HepG2 (cell line): ENCODE measurements around the gene ANTKMT. TPM values are rescaled to one million over a fixed set of nuclear protein-coding genes. Genes with fewer than 3 reads are reported as not detected.

ENCODE experiments used
- FOXP1 ChIP-seq, 2 experiments: fragments of 450-650 bp in 1 of 2; IDR thresholded peaks; 2 replicates each; pipeline ENCODE4 v1.6.1; 2017 to 2018; ENCODE audit warnings: antibody characterized with exemption in 1 of 2
- HCFC1 ChIP-seq: fragments of 150-350 bp; IDR thresholded peaks from 2 replicates; pipeline ENCODE4 v1.6.1; 2014; ENCODE audit warnings: low read depth, low read length
- HOXA7 ChIP-seq: sonication (generic); formaldehyde crosslinking; IDR thresholded peaks from 2 replicates; pipeline ENCODE4 v1.8.1; 2022; ENCODE audit warnings: mild to moderate bottlenecking, missing genetic modification reagents, moderate library complexity
- KDM5A ChIP-seq: fragments of 200-600 bp; sonication (generic); IDR thresholded peaks from 2 replicates; pipeline ENCODE4 v1.7.0; 2018; ENCODE audit warnings: antibody characterized with exemption, mild to moderate bottlenecking, low read length, borderline replicate concordance
- NFE2L1 ChIP-seq: sonication (generic); formaldehyde crosslinking; IDR thresholded peaks from 2 replicates; pipeline ENCODE4 v1.4.0; 2020; ENCODE audit warnings: missing genetic modification reagents, mild to moderate bottlenecking, borderline replicate concordance
- POLR2AphosphoS5 ChIP-seq: IDR thresholded peaks from 2 replicates; pipeline ENCODE4 v1.6.1; 2012; ENCODE audit warnings: low read depth, low read length
- THYN1 ChIP-seq: sonication (generic); formaldehyde crosslinking; IDR thresholded peaks from 2 replicates; pipeline ENCODE4 v1.8.1; 2023; ENCODE audit warnings: low read depth, mild to moderate bottlenecking, moderate library complexity, missing genetic modification reagents, borderline replicate concordance
- ZNF121 ChIP-seq: sonication (generic); formaldehyde crosslinking; IDR thresholded peaks from 2 replicates; pipeline ENCODE4 v1.5.0; 2020; ENCODE audit warnings: mild to moderate bottlenecking, missing genetic modification reagents
- polyA plus RNA-seq, 8 experiments: library from polyadenylated mRNA; depleted of rRNA in 3 of 8; stranded (reverse) in 7 of 8; unstranded in 1 of 8; fragments of >200 nt; fragmentation: Illumina TruSeq in 4 of 8; extraction: Trizol in 4 of 8; gene quantifications; 2 replicates each; pipeline versions ENCODE4 v1.2.1 to v1.2.3, GENCODE V29; 2011 to 2016; ENCODE audit warnings: low read depth in 4 of 8, missing spikeins in 1 of 8, mixed read lengths in 1 of 8; ENCODE audit not compliant: insufficient read depth in 1 of 8
- total RNA-seq, 5 experiments: library from RNA; depleted of rRNA; stranded (reverse); fragments of >200 nt; fragmentation: Illumina TruSeq; extraction: Trizol; gene quantifications; 2 replicates each; pipeline ENCODE4 v1.2.3, GENCODE V29; 2016; ENCODE audit warnings: low read depth in 1 of 5
- TF ChIP-seq, protein P1 (sequence below): sonication (generic); formaldehyde crosslinking; IDR thresholded peaks from 2 replicates; pipeline ENCODE4 v1.5.0; 2020; ENCODE audit warnings: mild to moderate bottlenecking, missing genetic modification reagents
- TF ChIP-seq, protein P2 (sequence below): sonication (generic); formaldehyde crosslinking; IDR thresholded peaks from 2 replicates; pipeline ENCODE4 v1.8.0; 2022; ENCODE audit warnings: missing genetic modification reagents, mild to moderate bottlenecking, borderline replicate concordance
- TF ChIP-seq, protein P3 (sequence below): sonication (generic); formaldehyde crosslinking; IDR thresholded peaks from 2 replicates; pipeline ENCODE4 v1.5.0; 2020; ENCODE audit warnings: mild to moderate bottlenecking, missing genetic modification reagents

ANTKMT gene
- total and polyA plus RNA-seq, 2 of the 13 experiments (the other 11 are each of a cell fraction or from before 2014, with no cell fraction given): 7.5 to 47.8 TPM

DNA sequence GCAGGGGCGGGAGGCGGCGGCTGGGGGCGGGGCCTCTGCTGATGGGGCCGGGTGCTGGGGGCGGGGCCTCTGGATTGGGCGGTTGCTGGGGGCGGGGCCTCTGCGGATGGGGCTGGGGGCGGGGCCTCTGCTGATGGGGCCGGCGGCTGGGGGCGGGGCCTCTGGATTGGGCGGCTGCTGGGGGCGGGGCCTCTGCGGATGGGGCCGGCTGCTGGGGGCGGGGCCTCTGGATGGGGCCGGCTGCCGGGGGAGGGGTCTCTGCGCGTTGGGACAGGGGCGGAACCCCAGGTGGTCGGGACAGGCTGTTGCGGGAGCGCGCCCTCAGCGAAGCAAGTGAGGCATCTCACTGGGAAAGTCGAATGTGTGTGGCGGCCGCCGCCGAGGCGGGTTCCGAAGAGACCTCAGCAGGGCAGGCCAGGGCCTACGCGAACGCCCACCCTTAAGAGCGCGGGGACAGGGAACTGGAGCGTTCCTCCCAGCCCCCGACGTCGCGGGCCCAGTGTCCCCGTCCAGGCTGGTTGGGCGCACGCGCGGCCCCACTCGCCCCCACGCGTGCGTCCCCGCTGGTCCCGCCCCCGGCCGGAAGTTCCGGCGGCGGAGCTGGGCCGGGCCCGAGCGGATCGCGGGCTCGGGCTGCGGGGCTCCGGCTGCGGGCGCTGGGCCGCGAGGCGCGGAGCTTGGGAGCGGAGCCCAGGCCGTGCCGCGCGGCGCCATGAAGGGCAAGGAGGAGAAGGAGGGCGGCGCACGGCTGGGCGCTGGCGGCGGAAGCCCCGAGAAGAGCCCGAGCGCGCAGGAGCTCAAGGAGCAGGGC lies 40.9 kb upstream of the ANTKMT start, which contains the start of gene STUB1 (continued):
- TF ChIP-seq, protein P1, sequence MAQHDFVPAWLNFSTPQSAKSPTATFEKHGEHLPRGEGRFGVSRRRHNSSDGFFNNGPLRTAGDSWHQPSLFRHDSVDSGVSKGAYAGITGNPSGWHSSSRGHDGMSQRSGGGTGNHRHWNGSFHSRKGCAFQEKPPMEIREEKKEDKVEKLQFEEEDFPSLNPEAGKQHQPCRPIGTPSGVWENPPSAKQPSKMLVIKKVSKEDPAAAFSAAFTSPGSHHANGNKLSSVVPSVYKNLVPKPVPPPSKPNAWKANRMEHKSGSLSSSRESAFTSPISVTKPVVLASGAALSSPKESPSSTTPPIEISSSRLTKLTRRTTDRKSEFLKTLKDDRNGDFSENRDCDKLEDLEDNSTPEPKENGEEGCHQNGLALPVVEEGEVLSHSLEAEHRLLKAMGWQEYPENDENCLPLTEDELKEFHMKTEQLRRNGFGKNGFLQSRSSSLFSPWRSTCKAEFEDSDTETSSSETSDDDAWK (CRISPR knock-in tag): no peak
- no peak for TF ChIP-seq HOXA7 (CRISPR knock-in tag)
- no peak for TF ChIP-seq FOXP1 (IDR thresholded peaks at IDR 0.05)
- no peak for TF ChIP-seq FOXP1 (CRISPR knock-in tag; IDR thresholded peaks at IDR 0.05)
- peak; percentile 41 for TF ChIP-seq POLR2AphosphoS5
- no peak for TF ChIP-seq NFE2L1 (CRISPR knock-in tag)
- TF ChIP-seq, protein P2, sequence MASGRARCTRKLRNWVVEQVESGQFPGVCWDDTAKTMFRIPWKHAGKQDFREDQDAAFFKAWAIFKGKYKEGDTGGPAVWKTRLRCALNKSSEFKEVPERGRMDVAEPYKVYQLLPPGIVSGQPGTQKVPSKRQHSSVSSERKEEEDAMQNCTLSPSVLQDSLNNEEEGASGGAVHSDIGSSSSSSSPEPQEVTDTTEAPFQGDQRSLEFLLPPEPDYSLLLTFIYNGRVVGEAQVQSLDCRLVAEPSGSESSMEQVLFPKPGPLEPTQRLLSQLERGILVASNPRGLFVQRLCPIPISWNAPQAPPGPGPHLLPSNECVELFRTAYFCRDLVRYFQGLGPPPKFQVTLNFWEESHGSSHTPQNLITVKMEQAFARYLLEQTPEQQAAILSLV: no peak
- peak; percentile 11; the same call in 1 of the 2 replicates for TF ChIP-seq KDM5A
- TF ChIP-seq, protein P3, sequence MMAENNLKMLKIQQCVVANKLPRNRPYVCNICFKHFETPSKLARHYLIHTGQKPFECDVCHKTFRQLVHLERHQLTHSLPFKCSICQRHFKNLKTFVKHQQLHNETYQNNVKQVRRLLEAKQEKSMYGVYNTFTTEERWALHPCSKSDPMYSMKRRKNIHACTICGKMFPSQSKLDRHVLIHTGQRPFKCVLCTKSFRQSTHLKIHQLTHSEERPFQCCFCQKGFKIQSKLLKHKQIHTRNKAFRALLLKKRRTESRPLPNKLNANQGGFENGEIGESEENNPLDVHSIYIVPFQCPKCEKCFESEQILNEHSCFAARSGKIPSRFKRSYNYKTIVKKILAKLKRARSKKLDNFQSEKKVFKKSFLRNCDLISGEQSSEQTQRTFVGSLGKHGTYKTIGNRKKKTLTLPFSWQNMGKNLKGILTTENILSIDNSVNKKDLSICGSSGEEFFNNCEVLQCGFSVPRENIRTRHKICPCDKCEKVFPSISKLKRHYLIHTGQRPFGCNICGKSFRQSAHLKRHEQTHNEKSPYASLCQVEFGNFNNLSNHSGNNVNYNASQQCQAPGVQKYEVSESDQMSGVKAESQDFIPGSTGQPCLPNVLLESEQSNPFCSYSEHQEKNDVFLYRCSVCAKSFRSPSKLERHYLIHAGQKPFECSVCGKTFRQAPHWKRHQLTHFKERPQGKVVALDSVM: no peak
- no peak for TF ChIP-seq HCFC1
- no peak for TF ChIP-seq ZNF121
- no peak for TF ChIP-seq THYN1 (CRISPR knock-in tag)
